IMR-90 (cell line): ENCODE results near the gene NRN1. TPM values are rescaled to one million over a fixed set of nuclear protein-coding genes. Genes with fewer than 3 reads are reported as not detected.

Experiments used
- ATAC-seq: fragments of 200-7000 bp; cut with Tn5 transposase; 2 replicates; pipeline ENCODE4 v1.9.1; 2020; ENCODE audit warnings: low read depth, mild to moderate bottlenecking, moderate library complexity
- BruUV-seq: library from RNA; stranded (reverse); fragments of 400-500 nt; replicated peaks from 2 replicates; lab custom pipeline; 2021; lab: Mats Ljungman, UMichigan
- CTCF ChIA-PET: fragments of 300-600 bp; formaldehyde crosslinking; extraction: SDS; loops from one replicate; lab custom pipeline; 2021; ENCODE audit warnings: antibody characterized with exemption; lab: Yijun Ruan, JAX
- POLR2A ChIA-PET: fragments of 300-600 bp; sonication (Branson Sonifier 250); formaldehyde crosslinking; loops from one replicate; lab custom pipeline; 2022; ENCODE audit warnings: antibody characterized with exemption; ENCODE audit not compliant: unreplicated experiment; lab: Charles Lee
- DNase-seq: peaks from one replicate; pipeline ENCODE4 v3.0.0; 2013
- H2AFZ ChIP-seq: replicated peaks from 2 replicates; pipeline ENCODE3; 2013; ENCODE audit warnings: low read length, mild to moderate bottlenecking; ENCODE audit not compliant: poor library complexity
- H2AK5ac ChIP-seq: 2 replicates; pipeline ENCODE4 v1.6.1; 2013; ENCODE audit warnings: low read depth, low read length, inconsistent platforms
- H2AK9ac ChIP-seq: replicated peaks from 2 replicates; pipeline ENCODE3; 2013; ENCODE audit warnings: mild to moderate bottlenecking, low read depth, low read length, moderate library complexity; ENCODE audit not compliant: poor library complexity
- H2BK120ac ChIP-seq: 2 replicates; pipeline ENCODE4 v1.6.1; 2013; ENCODE audit warnings: low read depth, low read length, inconsistent platforms
- H2BK15ac ChIP-seq: 3 replicates; pipeline ENCODE4 v1.6.1; 2013; ENCODE audit warnings: low read depth, low read length, inconsistent platforms
- H2BK20ac ChIP-seq: 2 replicates; pipeline ENCODE4 v1.6.1; 2013; ENCODE audit warnings: low read depth, mild to moderate bottlenecking, inconsistent platforms, low read length, moderate library complexity
- H2BK5ac ChIP-seq: 2 replicates; pipeline ENCODE4 v1.6.1; 2013; ENCODE audit warnings: mild to moderate bottlenecking, low read depth, low read length, inconsistent platforms; ENCODE audit not compliant: poor library complexity, severe bottlenecking
- H3K14ac ChIP-seq: replicated peaks from 2 replicates; pipeline ENCODE4 v1.6.1; 2013; ENCODE audit warnings: low read depth, low read length, inconsistent platforms
- H3K18ac ChIP-seq: 2 replicates; pipeline ENCODE4 v1.6.1; 2013; ENCODE audit warnings: low read depth, low read length, control low read depth
- H3K23ac ChIP-seq: 2 replicates; pipeline ENCODE4 v1.6.1; 2013; ENCODE audit warnings: low read depth, low read length, inconsistent platforms
- H3K27ac ChIP-seq: 2 replicates; pipeline ENCODE4 v1.5.1; 2013; ENCODE audit warnings: mild to moderate bottlenecking, control low read depth, low read length; ENCODE audit not compliant: insufficient read depth
- H3K27me3 ChIP-seq: 2 replicates; pipeline ENCODE4 v1.6.1; 2013; ENCODE audit warnings: low read length; ENCODE audit not compliant: control insufficient read depth, insufficient read depth
- H3K36me3 ChIP-seq: 2 replicates; pipeline ENCODE4 v1.6.1; 2013; ENCODE audit warnings: low read length, mixed read lengths; ENCODE audit not compliant: control insufficient read depth, insufficient read depth
- H3K4ac ChIP-seq: 2 replicates; pipeline ENCODE4 v1.6.1; 2013; ENCODE audit warnings: low read depth, low read length, inconsistent platforms
- H3K4me1 ChIP-seq: 2 replicates; pipeline ENCODE4 v1.6.1; 2013; ENCODE audit warnings: low read length, mixed read lengths; ENCODE audit not compliant: control insufficient read depth, insufficient read depth
- H3K4me2 ChIP-seq: 2 replicates; pipeline ENCODE4 v1.6.1; 2013; ENCODE audit warnings: low read depth, mild to moderate bottlenecking, control low read depth, low read length, moderate library complexity
- H3K4me3 ChIP-seq: 2 replicates; pipeline ENCODE4 v1.5.1; 2013; ENCODE audit warnings: low read depth, mild to moderate bottlenecking, control low read depth, low read length, moderate library complexity; ENCODE audit not compliant: insufficient read depth
- H3K56ac ChIP-seq: 2 replicates; pipeline ENCODE4 v1.6.1; 2013; ENCODE audit warnings: low read length, inconsistent platforms; ENCODE audit not compliant: insufficient read depth; ENCODE audit errors: extremely low read depth
- H3K79me1 ChIP-seq, 2 experiments: 2 replicates each; pipeline ENCODE4 v1.6.1; 2013; ENCODE audit warnings: low read length in 2 of 2, inconsistent platforms in 1 of 2, low read depth in 1 of 2
- H3K9ac ChIP-seq: 2 replicates; pipeline ENCODE4 v1.6.1; 2013; ENCODE audit warnings: low read depth, low read length, control low read depth
- H3K9me1 ChIP-seq: 2 replicates; pipeline ENCODE4 v1.6.1; 2013; ENCODE audit warnings: low read length, inconsistent platforms; ENCODE audit not compliant: insufficient read depth
- H3K9me3 ChIP-seq: 2 replicates; pipeline ENCODE4 v1.6.1; 2013; ENCODE audit warnings: low read length; ENCODE audit not compliant: control insufficient read depth, insufficient read depth
- H4K20me1 ChIP-seq: 2 replicates; pipeline ENCODE4 v1.6.1; 2013; ENCODE audit warnings: low read length, inconsistent platforms; ENCODE audit not compliant: insufficient read depth
- H4K5ac ChIP-seq: 2 replicates; pipeline ENCODE4 v1.6.1; 2013; ENCODE audit warnings: mild to moderate bottlenecking, low read depth, low read length, control low read depth
- H4K8ac ChIP-seq, 2 experiments: 2 replicates each; pipeline ENCODE4 v1.6.1; 2013; ENCODE audit warnings: low read depth in 2 of 2, low read length in 2 of 2, control low read depth in 1 of 2, inconsistent platforms in 1 of 2
- H4K91ac ChIP-seq: 2 replicates; pipeline ENCODE4 v1.6.1; 2013; ENCODE audit warnings: low read depth, low read length, inconsistent platforms; ENCODE audit not compliant: insufficient read depth
- BHLHE40 ChIP-seq: fragments of 150-350 bp; IDR thresholded peaks from 2 replicates; pipeline ENCODE4 v1.6.1; 2016; ENCODE audit warnings: mild to moderate bottlenecking, low read depth, low read length
- CEBPB ChIP-seq: IDR thresholded peaks from 2 replicates; pipeline ENCODE4 v1.6.1; 2012; ENCODE audit warnings: low read depth, low read length, improper control_type of control experiment
- CHD1 ChIP-seq: IDR thresholded peaks from 2 replicates; pipeline ENCODE4 v1.6.1; 2012; ENCODE audit warnings: low read depth, low read length, improper control_type of control experiment
- CTCF ChIP-seq: conservative IDR thresholded peaks from 2 replicates; pipeline ENCODE4 v1.5.1; 2012; ENCODE audit warnings: mild to moderate bottlenecking, low read depth, low read length, improper control_type of control experiment
- FOS ChIP-seq: fragments of 150-350 bp; IDR thresholded peaks from 2 replicates; pipeline ENCODE4 v1.6.1; 2016; ENCODE audit warnings: low read depth, low read length
- MAFK ChIP-seq: IDR thresholded peaks from 2 replicates; pipeline ENCODE4 v1.6.1; 2012; ENCODE audit warnings: low read depth, low read length, improper control_type of control experiment
- MAZ ChIP-seq: IDR thresholded peaks from 2 replicates; pipeline ENCODE4 v1.6.1; 2012; ENCODE audit warnings: low read depth, mild to moderate bottlenecking, low read length, improper control_type of control experiment, moderate library complexity, borderline replicate concordance
- MXI1 ChIP-seq: IDR thresholded peaks from 2 replicates; pipeline ENCODE4 v1.6.1; 2012; ENCODE audit warnings: low read depth, mild to moderate bottlenecking, low read length, moderate library complexity, borderline replicate concordance
- NFE2L2 ChIP-seq: fragments of 150-350 bp; IDR thresholded peaks from 2 replicates; pipeline ENCODE4 v1.6.1; 2016; ENCODE audit warnings: low read depth, mild to moderate bottlenecking, low read length
- POLR2A ChIP-seq: IDR thresholded peaks from 2 replicates; pipeline ENCODE4 v1.6.1; 2012; ENCODE audit warnings: mild to moderate bottlenecking, low read depth, low read length
- RAD21 ChIP-seq: IDR thresholded peaks from 2 replicates; pipeline ENCODE4 v1.6.1; 2012; ENCODE audit warnings: low read length, improper control_type of control experiment
- RCOR1 ChIP-seq: IDR thresholded peaks from 2 replicates; pipeline ENCODE4 v1.6.1; 2012; ENCODE audit warnings: mild to moderate bottlenecking, low read length, improper control_type of control experiment; ENCODE audit not compliant: insufficient replicate concordance
- RFX5 ChIP-seq: IDR thresholded peaks from 2 replicates; pipeline ENCODE4 v1.8.0; 2012; ENCODE audit warnings: low read depth, mild to moderate bottlenecking, low read length, moderate library complexity
- SMC3 ChIP-seq: fragments of 150-350 bp; IDR thresholded peaks from 2 replicates; pipeline ENCODE4 v1.6.1; 2016; ENCODE audit warnings: low read depth, mild to moderate bottlenecking, antibody characterized with exemption, low read length, moderate library complexity
- USF2 ChIP-seq: fragments of 150-350 bp; IDR thresholded peaks from 2 replicates; pipeline ENCODE4 v1.6.1; 2017; ENCODE audit warnings: mild to moderate bottlenecking, antibody characterized with exemption, low read length, low read depth
- WGBS, 2 experiments: methylation state at CpG; one replicate each; pipeline versions ENCODE4 v1.1.5 to v1.1.7; 2013; ENCODE audit warnings: missing lambda C conversion rate in 2 of 2; ENCODE audit not compliant: insufficient read length in 1 of 2; ENCODE audit errors: extremely low coverage in 2 of 2; 5-methylcytosine and 5-hydroxymethylcytosine counted together
- dilution Hi-C: fragments of 300-500 bp; cut with HindIII; formaldehyde crosslinking; loops from one replicate; pipeline ENCODE4 v1.14.3; 2018; ENCODE audit warnings: low sequenced_read_pairs; ENCODE audit not compliant: unreplicated experiment
- in situ Hi-C: fragments of 300-500 bp; cut with MboI; formaldehyde crosslinking; loops from 3 replicates; pipeline ENCODE4 v1.14.3; 2019; ENCODE audit warnings: low sequenced_read_pairs, inconsistent platforms, mixed read lengths
- intact Hi-C: fragments of 100-400 bp; cut with micrococcal nuclease; formaldehyde crosslinking; loops from 2 replicates; pipeline ENCODE4 v1.10.0; 2022
- polyA plus RNA-seq, 3 experiments: library from polyadenylated mRNA; depleted of rRNA; stranded (reverse); fragments of >200 nt; gene quantifications; 2 replicates each; pipeline ENCODE4 v1.2.3, GENCODE V29; 2012; ENCODE audit warnings: low replicate concordance in 1 of 3
- total RNA-seq: library from RNA; depleted of rRNA; stranded (reverse); fragments of >200 nt; gene quantifications from 2 replicates; pipeline ENCODE4 v1.2.3, GENCODE V29; 2012
- TF ChIP-seq, protein P1 (sequence below): fragments of 150-350 bp; IDR thresholded peaks from 2 replicates; pipeline ENCODE4 v1.6.1; 2016; ENCODE audit warnings: low read depth, mild to moderate bottlenecking, low read length, moderate library complexity, borderline replicate concordance

The NRN1 gene
- total and polyA plus RNA-seq, 2 of the 4 experiments (the other 2 are of a cell fraction) = not detected

DNA sequence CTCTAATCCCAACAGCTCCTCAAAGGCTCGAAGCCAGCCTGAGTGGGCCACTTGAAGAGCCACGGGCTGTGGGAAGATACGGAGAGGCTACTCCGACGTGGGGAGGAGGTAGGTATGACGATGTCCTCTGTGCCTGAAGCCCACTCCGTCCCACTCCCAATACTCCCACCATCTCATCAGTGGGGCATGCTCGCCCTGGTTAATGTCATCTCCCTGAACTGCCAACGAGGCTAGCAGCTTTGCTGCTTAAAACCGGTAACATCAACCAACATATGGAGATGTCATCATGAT, 11.1 kb downstream of the NRN1 start:
- in situ Hi-C loops (loop anchor here (25.0 kb wide), 1 partner anchor 533 kb away; no protein-coding TSS in a partner anchor), intact Hi-C loops (loop anchor here (5.0 kb wide), 1 partner anchor 573 kb away; no protein-coding TSS in a partner anchor), dilution Hi-C loops (no loop called here)
- WGBS, 2 experiments = no CpG with 5 or more reads among the region's 10 CpGs
- Histone ChIP-seq H2AK9ac (no peak overlapping the region), H3K4ac (no peak overlapping the region), H3K27ac (no peak overlapping the region), H2BK20ac (no peak overlapping the region), H3K4me2 (no peak overlapping the region; the same call in 1 of the 2 replicates), H3K4me1 (no peaks in the 10 kb centered on the region; the same call in 1 of the 2 replicates), H3K23ac (no peak overlapping the region), H3K4me3 (no peak overlapping the region), H3K9ac (no peak overlapping the region), H2AK5ac (no peak overlapping the region), H4K8ac (no peak overlapping the region), H3K14ac (no peak overlapping the region), H3K18ac (no peak overlapping the region), H4K5ac (no peak overlapping the region), H2BK120ac (no peak overlapping the region), H2AFZ (peak overlapping the region; percentile 80), H4K20me1 (no peaks in the 10 kb centered on the region; the same call in 1 of the 2 replicates), H2BK15ac (no peak overlapping the region), H3K36me3 (no peaks in the 10 kb centered on the region), H2BK5ac (no peak overlapping the region), H3K56ac (no peak overlapping the region), H3K9me3 (peaks cover 4% of the 10 kb centered on the region; the same call in 1 of the 2 replicates), H4K91ac (no peak overlapping the region), H3K9me1 (no peaks in the 10 kb centered on the region), H3K79me1 (no peaks in the 10 kb centered on the region), H3K27me3 (peaks cover 69% of the 10 kb centered on the region)
- POLR2A ChIA-PET = no interaction called here
- ATAC-seq (no peak), DNase-seq (no peak)
- TF ChIP-seq FOS = no peak
- no peak for TF ChIP-seq MAZ
- TF ChIP-seq NFE2L2 = no peak
- TF ChIP-seq RFX5 = no peak
- no peak for TF ChIP-seq MAFK
- TF ChIP-seq MXI1 = no peak
- TF ChIP-seq RCOR1 = no peak
- TF ChIP-seq, protein P1, sequence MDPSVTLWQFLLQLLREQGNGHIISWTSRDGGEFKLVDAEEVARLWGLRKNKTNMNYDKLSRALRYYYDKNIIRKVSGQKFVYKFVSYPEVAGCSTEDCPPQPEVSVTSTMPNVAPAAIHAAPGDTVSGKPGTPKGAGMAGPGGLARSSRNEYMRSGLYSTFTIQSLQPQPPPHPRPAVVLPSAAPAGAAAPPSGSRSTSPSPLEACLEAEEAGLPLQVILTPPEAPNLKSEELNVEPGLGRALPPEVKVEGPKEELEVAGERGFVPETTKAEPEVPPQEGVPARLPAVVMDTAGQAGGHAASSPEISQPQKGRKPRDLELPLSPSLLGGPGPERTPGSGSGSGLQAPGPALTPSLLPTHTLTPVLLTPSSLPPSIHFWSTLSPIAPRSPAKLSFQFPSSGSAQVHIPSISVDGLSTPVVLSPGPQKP = no peak
- TF ChIP-seq BHLHE40 = no peak
- no peak for TF ChIP-seq CHD1
- no peak for TF ChIP-seq CTCF
- no peak for TF ChIP-seq RAD21
- no peak for TF ChIP-seq SMC3
- no peak for TF ChIP-seq USF2
- no peak for TF ChIP-seq POLR2A
- TF ChIP-seq CEBPB = no peak
- CTCF ChIA-PET = no interaction called here
- BruUV-seq = no TSS peak
